Panc1 (cell line): Measurements from ENCODE around the gene PPP1CA. TPM values are rescaled to one million over a fixed set of nuclear protein-coding genes. Genes with fewer than 3 reads are reported as not detected.

Experiments used
- ATAC-seq: fragments of 200-7000 bp; cut with Tn5 transposase; 2 replicates; pipeline ENCODE4 v1.9.1; 2020; ENCODE audit warnings: mild to moderate bottlenecking, moderate library complexity
- BruUV-seq: library from RNA; stranded (reverse); fragments of 400-500 nt; replicated peaks from 2 replicates; lab custom pipeline; 2021; lab: Mats Ljungman, UMichigan
- CTCF ChIA-PET: fragments of 300-600 bp; sonication (Branson Sonifier 250); formaldehyde crosslinking; loops from one replicate; lab custom pipeline; 2022; ENCODE audit warnings: antibody characterized with exemption; lab: Charles Lee
- POLR2A ChIA-PET: fragments of 300-600 bp; sonication (Branson Sonifier 250); formaldehyde crosslinking; loops from one replicate; lab custom pipeline; 2022; ENCODE audit warnings: antibody characterized with exemption; lab: Charles Lee
- DNase-seq: peaks from one replicate; pipeline ENCODE4 v3.0.0-alpha.2; 2010; ENCODE audit warnings: low read depth, low spot score
- H3K27ac ChIP-seq: 2 replicates; pipeline ENCODE4 v1.5.1; 2011; ENCODE audit warnings: mild to moderate bottlenecking, low read length, inconsistent platforms
- H3K27me3 ChIP-seq: fragments of 200-500 bp; sonication (Bioruptor generic); 2 replicates; pipeline ENCODE4 v1.6.0; 2014; ENCODE audit warnings: low read length, inconsistent platforms; ENCODE audit not compliant: control insufficient read depth, insufficient read depth
- H3K36me3 ChIP-seq: fragments of 200-500 bp; sonication (Bioruptor generic); 2 replicates; pipeline ENCODE4 v1.5.1; 2014; ENCODE audit warnings: inconsistent platforms, mild to moderate bottlenecking, low read length, moderate library complexity; ENCODE audit not compliant: control insufficient read depth, insufficient read depth
- H3K4me1 ChIP-seq: 2 replicates; pipeline ENCODE4 v1.5.1; 2011; ENCODE audit warnings: inconsistent platforms, mild to moderate bottlenecking, low read length, moderate library complexity; ENCODE audit not compliant: control insufficient read depth, insufficient read depth
- H3K4me3 ChIP-seq, 2 experiments: 2 replicates each; pipeline ENCODE4 v1.5.1; 2011 to 2012; ENCODE audit warnings: low read depth in 2 of 2, low read length in 2 of 2, mild to moderate bottlenecking in 2 of 2, inconsistent platforms in 1 of 2, moderate library complexity in 1 of 2
- H3K9me3 ChIP-seq: fragments of 200-500 bp; sonication (Bioruptor generic); 2 replicates; pipeline ENCODE4 v1.5.1; 2014; ENCODE audit warnings: low read depth, mild to moderate bottlenecking, inconsistent platforms, low read length, moderate library complexity; ENCODE audit not compliant: control insufficient read depth, insufficient read depth
- POLR2AphosphoS5 ChIP-seq: IDR thresholded peaks from 2 replicates; pipeline ENCODE4 v1.6.1; 2012; ENCODE audit warnings: mild to moderate bottlenecking, low read depth, low read length, moderate library complexity
- SIN3A ChIP-seq: IDR thresholded peaks from 2 replicates; pipeline ENCODE4 v1.6.1; 2012; ENCODE audit warnings: low read depth, mild to moderate bottlenecking, low read length, moderate library complexity, borderline replicate concordance; ENCODE audit not compliant: insufficient read depth
- TCF7L2 ChIP-seq: IDR thresholded peaks from 2 replicates; pipeline ENCODE4 v1.6.1; 2011; ENCODE audit warnings: mild to moderate bottlenecking, low read depth, low read length, inconsistent platforms
- in situ Hi-C: cut with HindIII; loops from 2 replicates; pipeline ENCODE4 v1.10.0; 2016; ENCODE audit warnings: low sequenced_read_pairs, low pct_unique_long_range_greater_than_20kb
- intact Hi-C: fragments of 100-400 bp; cut with micrococcal nuclease; formaldehyde crosslinking; loops from one replicate; pipeline ENCODE4 v1.10.0; 2022; ENCODE audit not compliant: unreplicated experiment
- total RNA-seq: library from RNA; stranded (reverse); gene quantifications from one replicate; pipeline ENCODE4 v1.2.1, GENCODE V29; 2021; ENCODE audit not compliant: unreplicated experiment
- TF ChIP-seq, protein P1 (sequence below), 2 experiments: IDR thresholded peaks; 2 replicates each; pipeline ENCODE4 v1.6.1; 2011 to 2012; ENCODE audit warnings: low read depth in 2 of 2, control low read depth in 1 of 2, low read length in 1 of 2, mild to moderate bottlenecking in 1 of 2, moderate library complexity in 1 of 2; ENCODE audit not compliant: insufficient read depth in 1 of 2
- TF ChIP-seq, protein P2 (sequence below): fragments of 450-650 bp; IDR thresholded peaks from 2 replicates; pipeline ENCODE4 v1.5.1; 2017; ENCODE audit warnings: mild to moderate bottlenecking

Gene PPP1CA
- total RNA-seq, 1 experiment from 2014 or later, result 361 TPM

DNA sequence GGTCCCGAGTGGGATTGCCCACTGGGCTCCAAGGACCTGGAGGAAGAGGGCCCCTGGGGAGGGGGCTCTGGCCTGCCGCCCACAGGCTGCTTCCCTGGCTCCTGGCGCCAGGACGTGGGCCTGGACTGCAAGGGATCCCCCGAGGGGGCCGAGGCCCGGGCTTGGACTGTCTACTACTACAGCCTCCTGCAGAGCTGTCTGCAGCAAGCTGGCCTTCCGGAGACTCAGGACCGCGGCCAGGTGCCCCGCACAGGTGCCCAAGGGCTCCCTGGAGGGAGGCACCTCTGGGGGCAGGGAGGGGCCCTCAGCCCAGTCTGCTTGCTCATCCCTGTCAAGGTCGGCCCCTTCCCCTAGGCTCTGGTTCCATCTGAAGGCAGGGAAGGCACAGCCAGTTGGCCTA is 15.8 kb upstream of the PPP1CA start:
- CTCF ChIA-PET, result interaction anchor here (0.6 kb wide), 1 partner anchor 60 kb away, joined by 3 read pairs; no protein-coding TSS in a partner anchor
- in situ Hi-C loops, result no loop called here

DNA sequence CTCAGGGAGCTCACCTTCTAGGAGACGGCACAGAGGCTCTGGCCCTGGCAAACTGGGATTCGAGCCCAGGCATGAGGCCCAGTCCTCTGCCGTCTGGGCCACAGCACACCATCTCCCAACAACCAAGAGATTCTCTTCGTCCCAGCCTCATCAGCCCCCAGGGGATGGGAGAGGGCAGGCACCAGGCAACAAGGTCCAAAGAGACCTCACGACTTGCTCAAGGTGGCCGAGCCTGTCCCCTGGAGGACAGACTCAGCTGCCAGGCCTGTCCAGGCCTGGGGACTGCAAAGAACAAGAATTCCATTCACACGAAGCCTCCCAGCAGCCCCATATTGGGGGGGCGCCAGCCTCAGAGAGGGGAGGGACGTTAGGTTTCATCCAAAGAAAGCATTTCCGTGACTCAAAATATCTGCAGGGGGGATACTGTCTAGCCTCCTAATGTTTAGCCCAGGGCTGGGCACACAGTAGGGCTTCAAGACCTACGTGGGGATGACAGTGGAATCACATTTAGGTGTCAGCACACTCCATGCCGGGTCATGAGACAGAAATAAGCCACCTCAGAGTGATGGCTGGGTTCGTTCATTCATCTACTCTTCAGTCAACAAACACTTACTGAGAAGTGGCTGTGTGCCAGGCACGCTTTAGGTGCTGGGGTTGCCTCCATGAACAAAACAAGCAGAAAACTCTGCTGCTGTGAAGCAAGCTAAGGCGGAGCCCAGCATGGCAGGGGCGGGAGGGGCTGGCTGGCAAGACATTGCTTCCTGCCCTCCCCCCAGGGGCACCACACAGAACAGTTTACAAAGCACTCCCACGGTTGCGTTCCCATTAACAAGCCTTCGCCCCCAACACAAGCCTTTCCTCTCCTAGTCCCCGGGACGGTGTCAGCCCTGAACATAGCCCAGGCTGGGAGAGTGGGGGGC is 15.0 kb upstream of the PPP1CA start:
- TF ChIP-seq SIN3A, result no peak
- TF ChIP-seq, protein P1, sequence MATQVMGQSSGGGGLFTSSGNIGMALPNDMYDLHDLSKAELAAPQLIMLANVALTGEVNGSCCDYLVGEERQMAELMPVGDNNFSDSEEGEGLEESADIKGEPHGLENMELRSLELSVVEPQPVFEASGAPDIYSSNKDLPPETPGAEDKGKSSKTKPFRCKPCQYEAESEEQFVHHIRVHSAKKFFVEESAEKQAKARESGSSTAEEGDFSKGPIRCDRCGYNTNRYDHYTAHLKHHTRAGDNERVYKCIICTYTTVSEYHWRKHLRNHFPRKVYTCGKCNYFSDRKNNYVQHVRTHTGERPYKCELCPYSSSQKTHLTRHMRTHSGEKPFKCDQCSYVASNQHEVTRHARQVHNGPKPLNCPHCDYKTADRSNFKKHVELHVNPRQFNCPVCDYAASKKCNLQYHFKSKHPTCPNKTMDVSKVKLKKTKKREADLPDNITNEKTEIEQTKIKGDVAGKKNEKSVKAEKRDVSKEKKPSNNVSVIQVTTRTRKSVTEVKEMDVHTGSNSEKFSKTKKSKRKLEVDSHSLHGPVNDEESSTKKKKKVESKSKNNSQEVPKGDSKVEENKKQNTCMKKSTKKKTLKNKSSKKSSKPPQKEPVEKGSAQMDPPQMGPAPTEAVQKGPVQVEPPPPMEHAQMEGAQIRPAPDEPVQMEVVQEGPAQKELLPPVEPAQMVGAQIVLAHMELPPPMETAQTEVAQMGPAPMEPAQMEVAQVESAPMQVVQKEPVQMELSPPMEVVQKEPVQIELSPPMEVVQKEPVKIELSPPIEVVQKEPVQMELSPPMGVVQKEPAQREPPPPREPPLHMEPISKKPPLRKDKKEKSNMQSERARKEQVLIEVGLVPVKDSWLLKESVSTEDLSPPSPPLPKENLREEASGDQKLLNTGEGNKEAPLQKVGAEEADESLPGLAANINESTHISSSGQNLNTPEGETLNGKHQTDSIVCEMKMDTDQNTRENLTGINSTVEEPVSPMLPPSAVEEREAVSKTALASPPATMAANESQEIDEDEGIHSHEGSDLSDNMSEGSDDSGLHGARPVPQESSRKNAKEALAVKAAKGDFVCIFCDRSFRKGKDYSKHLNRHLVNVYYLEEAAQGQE (IDR thresholded peaks at IDR 0.05; ENCODE audit: insufficient read depth in 1 of 2, low read depth in 2 of 2, low read length in 1 of 2), result no peak
- TF ChIP-seq POLR2AphosphoS5, result no peak
- TF ChIP-seq TCF7L2, result no peak
- TF ChIP-seq, protein P2, sequence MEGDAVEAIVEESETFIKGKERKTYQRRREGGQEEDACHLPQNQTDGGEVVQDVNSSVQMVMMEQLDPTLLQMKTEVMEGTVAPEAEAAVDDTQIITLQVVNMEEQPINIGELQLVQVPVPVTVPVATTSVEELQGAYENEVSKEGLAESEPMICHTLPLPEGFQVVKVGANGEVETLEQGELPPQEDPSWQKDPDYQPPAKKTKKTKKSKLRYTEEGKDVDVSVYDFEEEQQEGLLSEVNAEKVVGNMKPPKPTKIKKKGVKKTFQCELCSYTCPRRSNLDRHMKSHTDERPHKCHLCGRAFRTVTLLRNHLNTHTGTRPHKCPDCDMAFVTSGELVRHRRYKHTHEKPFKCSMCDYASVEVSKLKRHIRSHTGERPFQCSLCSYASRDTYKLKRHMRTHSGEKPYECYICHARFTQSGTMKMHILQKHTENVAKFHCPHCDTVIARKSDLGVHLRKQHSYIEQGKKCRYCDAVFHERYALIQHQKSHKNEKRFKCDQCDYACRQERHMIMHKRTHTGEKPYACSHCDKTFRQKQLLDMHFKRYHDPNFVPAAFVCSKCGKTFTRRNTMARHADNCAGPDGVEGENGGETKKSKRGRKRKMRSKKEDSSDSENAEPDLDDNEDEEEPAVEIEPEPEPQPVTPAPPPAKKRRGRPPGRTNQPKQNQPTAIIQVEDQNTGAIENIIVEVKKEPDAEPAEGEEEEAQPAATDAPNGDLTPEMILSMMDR, result no peak
- TSS peak; percentile 31 for BruUV-seq
- peaks cover 56% of the 10 kb centered on the region for H3K4me1 ChIP-seq
- intact Hi-C loops, result no loop called here
- no peak for ATAC-seq
- CTCF ChIA-PET, result interaction anchor here (0.6 kb wide), 1 partner anchor 59 kb away, joined by 3 read pairs; no protein-coding TSS in a partner anchor
- H3K9me3 ChIP-seq, result no peaks in the 10 kb centered on the region
- no peak for DNase-seq
- H3K4me3 ChIP-seq, result no peak overlapping the region
- H3K27me3 ChIP-seq, result no peaks in the 10 kb centered on the region
- in situ Hi-C loops, result no loop called here
- POLR2A ChIA-PET, result interaction anchor here (1.9 kb wide), 1 partner anchor 15 kb away, joined by 6 read pairs; the partner anchor contains the start of gene PPP1CA
- H3K36me3 ChIP-seq, result no peaks in the 10 kb centered on the region
- H3K27ac ChIP-seq, result peak overlapping the region; percentile 54; the same call in 1 of the 2 replicates

More for the DNA sequence above, 15.8 kb upstream of the PPP1CA start:
- intact Hi-C loops, result no loop called here
- DNase-seq (no peak), ATAC-seq (no peak)
- Histone ChIP-seq H3K27me3 (no peaks in the 10 kb centered on the region), H3K4me1 (peaks cover 56% of the 10 kb centered on the region), H3K4me3 (no peak overlapping the region), H3K9me3 (no peaks in the 10 kb centered on the region), H3K36me3 (no peaks in the 10 kb centered on the region), H3K27ac (peak overlapping the region; percentile 44; the same call in 1 of the 2 replicates)
- TF ChIP-seq POLR2AphosphoS5 (no peak), TCF7L2 (no peak), SIN3A (no peak)
- TF ChIP-seq, protein P1 (IDR thresholded peaks at IDR 0.05; ENCODE audit: insufficient read depth in 1 of 2, low read depth in 2 of 2, low read length in 1 of 2), result no peak
- TF ChIP-seq, protein P2, result no peak
- no TSS peak for BruUV-seq
- POLR2A ChIA-PET, result interaction anchor here (1.9 kb wide), 1 partner anchor 16 kb away, joined by 6 read pairs; the partner anchor contains the start of gene PPP1CA
